HG02870 (cell line): ENCODE data around the gene ARID5A.

ENCODE experiments used
- ATAC-seq: cut with Tn5 transposase; IDR thresholded peaks from one replicate; pipeline ENCODE4 v1.9.1; 2021; ENCODE audit warnings: mild to moderate bottlenecking, moderate library complexity; ENCODE audit not compliant: unreplicated experiment

The ARID5A gene

GRCh38 chr2:96506907-96507240, 29.7 kb upstream of the ARID5A start:
- no peak for ATAC-seq

- ATAC-seq: peak; percentile 50
These were observed 28.5 kb upstream of the ARID5A start for GRCh38 chr2:96507957-96508520.

- ATAC-seq: no peak
These were observed 27.9 kb upstream of the ARID5A start for GRCh38 chr2:96508521-96509113.

- ATAC-seq: peak; percentile 65
These were observed 27.3 kb upstream of the ARID5A start for GRCh38 chr2:96509114-96509846.

GRCh38 chr2:96509847-96510230, 26.7 kb upstream of the ARID5A start:
- ATAC-seq: no peak

GRCh38 chr2:96510931-96511595, 25.5 kb upstream of the ARID5A start:
- ATAC-seq: no peak

- no peak for ATAC-seq
These were observed 24.7 kb upstream of the ARID5A start for GRCh38 chr2:96511851-96512250.

- no peak for ATAC-seq
These were observed 24.2 kb upstream of the ARID5A start for GRCh38 chr2:96512341-96512740.

GRCh38 chr2:96514521-96514920, 22.0 kb upstream of the ARID5A start:
- ATAC-seq: no peak

GRCh38 chr2:96517079-96517478, 19.5 kb upstream of the ARID5A start:
- ATAC-seq: no peak

GRCh38 chr2:96520231-96520630, 16.3 kb upstream of the ARID5A start:
- no peak for ATAC-seq

GRCh38 chr2:96520697-96521096, 15.9 kb upstream of the ARID5A start:
- no peak for ATAC-seq

- no peak for ATAC-seq
These were observed 15.3 kb upstream of the ARID5A start for GRCh38 chr2:96521219-96521618.

- ATAC-seq: no peak
These were observed 14.0 kb upstream of the ARID5A start for GRCh38 chr2:96522304-96523203.

- ATAC-seq: no peak
These were observed 12.7 kb upstream of the ARID5A start for GRCh38 chr2:96523659-96524481.

- no peak for ATAC-seq
These were observed 11.9 kb upstream of the ARID5A start for GRCh38 chr2:96524482-96525210.

GRCh38 chr2:96525211-96525507, 11.4 kb upstream of the ARID5A start:
- no peak for ATAC-seq

- ATAC-seq: no peak
These were observed 10.4 kb upstream of the ARID5A start for GRCh38 chr2:96526101-96526591.

- ATAC-seq: no peak
These were observed 9.8 kb upstream of the ARID5A start for GRCh38 chr2:96526615-96527285.
